Placental epithelial cell (primary cell): ENCODE results near the gene TRAPPC13. TPM values are rescaled to one million over a fixed set of nuclear protein-coding genes. Genes with fewer than 3 reads are reported as not detected.

Source experiments
- small RNA-seq: library from RNA; depleted of rRNA; stranded (forward); fragments of <200 nt; gene quantifications from one replicate; pipeline ENCODE3, GENCODE V24; 2012
- total RNA-seq: library from RNA; depleted of rRNA; stranded (reverse); fragments of >200 nt; gene quantifications from 2 replicates; pipeline ENCODE4 v1.2.3, GENCODE V29; 2012

TRAPPC13 gene, protein sequence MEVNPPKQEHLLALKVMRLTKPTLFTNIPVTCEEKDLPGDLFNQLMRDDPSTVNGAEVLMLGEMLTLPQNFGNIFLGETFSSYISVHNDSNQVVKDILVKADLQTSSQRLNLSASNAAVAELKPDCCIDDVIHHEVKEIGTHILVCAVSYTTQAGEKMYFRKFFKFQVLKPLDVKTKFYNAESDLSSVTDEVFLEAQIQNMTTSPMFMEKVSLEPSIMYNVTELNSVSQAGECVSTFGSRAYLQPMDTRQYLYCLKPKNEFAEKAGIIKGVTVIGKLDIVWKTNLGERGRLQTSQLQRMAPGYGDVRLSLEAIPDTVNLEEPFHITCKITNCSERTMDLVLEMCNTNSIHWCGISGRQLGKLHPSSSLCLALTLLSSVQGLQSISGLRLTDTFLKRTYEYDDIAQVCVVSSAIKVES
- total RNA-seq: 11.8 and 12.6 TPM in 2 replicates

DNA sequence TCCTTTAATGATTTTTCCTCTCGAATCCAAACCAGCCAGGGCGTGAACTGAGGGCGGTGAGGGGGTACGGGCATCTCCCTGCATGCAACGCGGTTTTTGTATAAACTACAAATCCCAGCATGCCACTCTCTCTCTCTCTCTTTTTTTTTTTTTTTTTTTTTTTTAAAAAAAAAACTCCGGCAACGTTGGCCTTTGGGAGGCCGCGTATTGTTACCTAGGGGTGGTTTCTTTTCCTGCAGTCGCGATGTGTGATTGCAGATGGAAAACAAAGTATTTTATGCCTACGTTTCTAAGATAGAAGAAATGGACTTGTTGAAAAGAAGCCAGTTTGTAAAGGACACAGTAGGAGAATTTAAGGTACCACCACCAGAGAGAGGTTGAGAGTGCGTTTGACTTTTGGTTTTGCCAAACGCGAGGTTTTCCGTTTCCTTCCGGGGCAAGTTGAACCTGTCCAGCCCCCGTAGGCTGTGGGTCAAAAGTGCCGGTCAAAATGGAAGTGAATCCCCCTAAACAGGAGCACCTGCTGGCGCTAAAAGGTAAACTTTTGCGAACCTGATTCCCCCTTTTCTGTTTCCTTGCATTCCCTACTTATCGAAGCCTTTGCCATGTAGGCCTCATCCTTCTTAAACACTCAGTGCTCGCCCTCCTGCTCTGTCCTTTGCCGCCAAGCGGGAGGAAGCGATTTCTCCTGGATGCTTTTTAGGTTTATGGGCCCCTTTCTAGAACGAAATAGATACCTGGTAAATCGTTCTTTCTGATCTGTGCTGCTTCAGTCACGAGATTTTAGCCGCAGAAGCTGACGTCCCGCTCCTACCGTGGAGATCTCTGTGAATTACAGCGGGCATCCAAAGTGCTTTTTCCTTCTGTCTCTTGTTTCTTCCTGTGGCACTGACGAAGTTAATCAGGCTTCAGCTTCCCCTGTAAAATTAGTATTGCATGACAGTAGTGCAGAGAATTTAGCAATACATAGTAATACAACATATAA, at the start of gene TRAPPC13, which contains the start of gene SHLD3:
TRAPPC13 (plus strand) TSS at position 457 of the 985 bp plus-strand sequence; CDS start at position 491, 34 bp downstream.
SHLD3 (plus strand) TSS at position 457 of the 985 bp plus-strand sequence. CDS start 4,561 bp downstream, outside the sequence.

DNA sequence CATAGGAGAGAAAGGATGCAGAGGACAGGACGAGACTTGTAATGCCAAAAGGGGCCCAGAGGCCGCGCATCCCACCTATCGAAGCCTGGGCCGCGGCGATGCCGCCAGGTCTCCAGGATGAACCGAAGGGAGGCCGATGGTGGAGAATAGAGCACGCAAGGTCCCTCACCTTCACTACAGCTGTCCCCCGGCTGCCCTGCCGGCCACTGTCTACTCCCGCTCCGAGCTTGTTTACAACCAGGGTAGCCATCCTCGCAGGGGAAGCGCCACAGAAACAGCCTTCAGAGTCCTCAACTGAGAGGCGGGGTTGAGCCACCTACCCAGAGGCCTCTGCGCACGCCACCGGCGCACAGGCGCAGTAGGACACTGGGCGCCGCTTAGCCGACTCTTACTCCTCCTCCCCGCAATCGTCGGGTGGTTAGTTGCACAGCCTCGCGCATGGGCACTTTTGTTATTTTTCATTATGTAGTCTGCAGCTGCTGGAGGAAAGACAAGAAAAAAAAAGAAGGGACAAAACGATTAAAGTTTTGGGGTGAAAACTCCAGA, 729 bp upstream of the TRAPPC13 start, which contains the start of gene TRIM23:
TRIM23 (minus strand) TSS at position 309 of the 546 bp plus-strand sequence; CDS start at position 250, 59 bp downstream.

Small RNAs within 50 kb of the gene (small RNA-seq; reads per million reads assigned to genes)
- not detected for gene RNU6-540P

Other genes with a start within 250 kb of the TRAPPC13 start
- gene ADAMTS6, start 143.1 kb upstream of the TRAPPC13 start, total RNA-seq: 350 and 578 TPM in 2 replicates
- 10.6 TPM in 2 replicates for gene CENPK, start 61.9 kb upstream of the TRAPPC13 start, total RNA-seq
- gene PPWD1, start 61.7 kb upstream of the TRAPPC13 start, total RNA-seq: 29.7 and 44.4 TPM in 2 replicates
- gene TRIM23, start 694 bp upstream of the TRAPPC13 start, total RNA-seq: 22.0 and 29.8 TPM in 2 replicates
- 2.0 and 6.8 TPM in 2 replicates for gene SHLD3, start within 50 bp of the TRAPPC13 start, total RNA-seq
- gene SGTB, start 97.1 kb downstream of the TRAPPC13 start, total RNA-seq: 4.7 and 7.9 TPM in 2 replicates
- gene NLN, start 97.2 kb downstream of the TRAPPC13 start, total RNA-seq: 14.9 and 17.9 TPM in 2 replicates